ENCODE measurements around the gene HDAC4. TPM values are rescaled to one million over a fixed set of nuclear protein-coding genes. Genes with fewer than 3 reads are reported as not detected.

Gene HDAC4
- total and polyA plus RNA-seq, 2 of the 4 experiments (the other 2 are of a cell fraction) = 4.1 to 7.2 TPM

- TF ChIP-seq MXI1 (IDR thresholded peaks at IDR 0.05; ENCODE audit: borderline replicate concordance, low read depth, low read length) = no peak
Observed at GRCh38 chr2:239380831-239381708, 19.8 kb downstream of the HDAC4 start (continued).

- H2BK20ac ChIP-seq (ENCODE audit: low read depth, low read length) = no peak overlapping the region
- ChIA-PET POLR2A (ENCODE audit: unreplicated experiment) (no interaction called here), CTCF (interaction anchor here (0.7 kb wide), 1 partner anchor 12 kb away, joined by 3 read pairs; no protein-coding TSS in a partner anchor)
- no peak overlapping the region for H3K4ac ChIP-seq (ENCODE audit: low read depth, low read length)
- H3K27ac ChIP-seq (ENCODE audit: insufficient read depth, low read length) = no peak overlapping the region
- TF ChIP-seq FOS (IDR thresholded peaks at IDR 0.05; ENCODE audit: low read depth, low read length) (no peak), NFE2L2 (IDR thresholded peaks at IDR 0.05; ENCODE audit: low read depth, low read length) (no peak), CTCF (conservative IDR thresholded peaks at IDR 0.05; ENCODE audit: low read depth, low read length) (no peak), USF2 (IDR thresholded peaks at IDR 0.05; ENCODE audit: low read depth, low read length) (no peak), ELK1 (IDR thresholded peaks at IDR 0.05; ENCODE audit: borderline replicate concordance, low read depth, low read length) (no peak), RAD21 (IDR thresholded peaks at IDR 0.05; ENCODE audit: low read length) (no peak), POLR2A (IDR thresholded peaks at IDR 0.05; ENCODE audit: low read depth, low read length) (no peak), MXI1 (IDR thresholded peaks at IDR 0.05; ENCODE audit: borderline replicate concordance, low read depth, low read length) (no peak), MAZ (IDR thresholded peaks at IDR 0.05; ENCODE audit: borderline replicate concordance, low read depth, low read length) (no peak), SMC3 (IDR thresholded peaks at IDR 0.05; ENCODE audit: low read depth, low read length) (no peak), RCOR1 (IDR thresholded peaks at IDR 0.05; ENCODE audit: insufficient replicate concordance, low read length) (no peak)
- in situ Hi-C loops (cut with MboI; ENCODE audit: low sequenced_read_pairs) = no loop called here
- no peak overlapping the region for H4K5ac ChIP-seq (ENCODE audit: low read depth, low read length)
- H4K91ac ChIP-seq (ENCODE audit: insufficient read depth, low read depth, low read length) = no peak overlapping the region
- no peaks in the 10 kb centered on the region for H3K9me3 ChIP-seq (ENCODE audit: control insufficient read depth, insufficient read depth, low read length)
- no peak overlapping the region for H3K4me2 ChIP-seq (ENCODE audit: low read depth, low read length)
- H3K56ac ChIP-seq (ENCODE audit: extremely low read depth, insufficient read depth, low read length) = no peak overlapping the region
- peaks cover 52% of the 10 kb centered on the region for H4K20me1 ChIP-seq (ENCODE audit: insufficient read depth, low read length)
- no peak overlapping the region for H2AFZ ChIP-seq (replicated peaks; ENCODE audit: low read length, poor library complexity)
- no peak overlapping the region for H2AK5ac ChIP-seq (ENCODE audit: low read depth, low read length)
- peaks cover 27% of the 10 kb centered on the region for H3K36me3 ChIP-seq (ENCODE audit: control insufficient read depth, insufficient read depth, low read length)
- intact Hi-C loops (cut with micrococcal nuclease) = no loop called here
- ATAC-seq (ENCODE audit: low read depth) = no peak
- no peak overlapping the region for H4K8ac ChIP-seq (ENCODE audit: low read depth in 2 of 2, low read length in 2 of 2)
- WGBS, 2 experiments (ENCODE audit: extremely low coverage in 2 of 2, insufficient read length in 1 of 2) = 90% methylated on average over 2 of the region's 19 CpGs; no CpG with 5 or more reads in 1 of the 2 experiments
- no peak overlapping the region for H3K4me3 ChIP-seq (ENCODE audit: insufficient read depth, low read depth, low read length)
- no peak overlapping the region for H3K23ac ChIP-seq (ENCODE audit: low read depth, low read length)
- H3K18ac ChIP-seq (ENCODE audit: low read depth, low read length) = no peak overlapping the region
- dilution Hi-C loops (cut with HindIII; ENCODE audit: low sequenced_read_pairs, unreplicated experiment) = no loop called here
- peaks cover 25 to 74% of the 10 kb centered on the region in 2 experiments for H3K79me1 ChIP-seq (ENCODE audit: low read depth in 1 of 2, low read length in 2 of 2)
- peaks cover 8% of the 10 kb centered on the region; the same call in 1 of the 2 replicates for H3K9me1 ChIP-seq (ENCODE audit: insufficient read depth, low read length)
- BruUV-seq (replicated peaks) = no TSS peak
- no peak overlapping the region for H2BK120ac ChIP-seq (ENCODE audit: low read depth, low read length)
- no peak overlapping the region for H3K9ac ChIP-seq (ENCODE audit: low read depth, low read length)
- H2AK9ac ChIP-seq (replicated peaks; ENCODE audit: low read depth, low read length, poor library complexity) = no peak overlapping the region
- H3K4me1 ChIP-seq (ENCODE audit: control insufficient read depth, insufficient read depth, low read length) = no peaks in the 10 kb centered on the region; the same call in 1 of the 2 replicates
- H3K27me3 ChIP-seq (ENCODE audit: control insufficient read depth, insufficient read depth, low read length) = no peaks in the 10 kb centered on the region
- H3K14ac ChIP-seq (replicated peaks; ENCODE audit: low read depth, low read length) = no peak overlapping the region
- no peak for DNase-seq
- no peak overlapping the region for H2BK15ac ChIP-seq (ENCODE audit: low read depth, low read length)
- no peak overlapping the region for H2BK5ac ChIP-seq (ENCODE audit: low read depth, low read length, poor library complexity, severe bottlenecking)
Observed at GRCh38 chr2:239379641-239380170, 21.1 kb downstream of the HDAC4 start.

All from IMR-90 (cell line).